ENCODE results near the gene GNB4.

DNA sequence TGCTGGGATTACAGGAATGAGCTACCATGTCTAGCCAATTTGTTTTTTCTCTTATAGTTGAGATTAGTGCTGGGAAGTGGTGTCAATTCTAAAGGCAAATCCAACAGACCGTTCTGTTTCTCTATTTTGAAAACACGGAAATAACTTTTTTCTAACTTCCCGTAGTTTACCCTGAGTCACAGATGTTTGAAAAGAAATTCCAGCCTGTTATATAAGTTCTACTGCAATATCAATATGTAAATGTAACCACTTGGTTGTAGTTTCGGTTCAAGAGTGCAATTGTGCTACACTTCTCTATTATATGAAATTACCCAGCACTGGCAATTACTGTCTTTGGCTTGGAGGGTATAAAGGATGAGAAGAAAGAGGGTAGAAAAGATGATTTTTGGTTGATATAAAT, 22.3 kb upstream of the GNB4 start:
- TF ChIP-seq, protein P1, sequence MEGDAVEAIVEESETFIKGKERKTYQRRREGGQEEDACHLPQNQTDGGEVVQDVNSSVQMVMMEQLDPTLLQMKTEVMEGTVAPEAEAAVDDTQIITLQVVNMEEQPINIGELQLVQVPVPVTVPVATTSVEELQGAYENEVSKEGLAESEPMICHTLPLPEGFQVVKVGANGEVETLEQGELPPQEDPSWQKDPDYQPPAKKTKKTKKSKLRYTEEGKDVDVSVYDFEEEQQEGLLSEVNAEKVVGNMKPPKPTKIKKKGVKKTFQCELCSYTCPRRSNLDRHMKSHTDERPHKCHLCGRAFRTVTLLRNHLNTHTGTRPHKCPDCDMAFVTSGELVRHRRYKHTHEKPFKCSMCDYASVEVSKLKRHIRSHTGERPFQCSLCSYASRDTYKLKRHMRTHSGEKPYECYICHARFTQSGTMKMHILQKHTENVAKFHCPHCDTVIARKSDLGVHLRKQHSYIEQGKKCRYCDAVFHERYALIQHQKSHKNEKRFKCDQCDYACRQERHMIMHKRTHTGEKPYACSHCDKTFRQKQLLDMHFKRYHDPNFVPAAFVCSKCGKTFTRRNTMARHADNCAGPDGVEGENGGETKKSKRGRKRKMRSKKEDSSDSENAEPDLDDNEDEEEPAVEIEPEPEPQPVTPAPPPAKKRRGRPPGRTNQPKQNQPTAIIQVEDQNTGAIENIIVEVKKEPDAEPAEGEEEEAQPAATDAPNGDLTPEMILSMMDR (IDR thresholded peaks at IDR 0.05; ENCODE audit: insufficient read depth, low read depth, low read length), result no peak
- TF ChIP-seq EZH2 (IDR thresholded peaks at IDR 0.05; ENCODE audit: insufficient read depth, low read length), result no peak

Data from astrocyte (in vitro differentiated cells and primary cell).